Activated naive CD8-positive, alpha-beta T cell treated with anti-CD3 and anti-CD28 coated beads, Interleukin-2, amount 50 U/mL, for 16 hours (primary cell): Measurements from ENCODE around the gene ZMAT2.
"Not testable (repeated sequence)": the region's sequence is repeated elsewhere in the genome, so short reads cannot be mapped to it uniquely, and the experiment has no call there.

Source experiments
- DNase-seq: peaks from one replicate; pipeline ENCODE4 v3.0.0-alpha.2; 2020; ENCODE audit warnings: low read depth, low spot score

ZMAT2 gene, protein sequence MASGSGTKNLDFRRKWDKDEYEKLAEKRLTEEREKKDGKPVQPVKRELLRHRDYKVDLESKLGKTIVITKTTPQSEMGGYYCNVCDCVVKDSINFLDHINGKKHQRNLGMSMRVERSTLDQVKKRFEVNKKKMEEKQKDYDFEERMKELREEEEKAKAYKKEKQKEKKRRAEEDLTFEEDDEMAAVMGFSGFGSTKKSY

DNA sequence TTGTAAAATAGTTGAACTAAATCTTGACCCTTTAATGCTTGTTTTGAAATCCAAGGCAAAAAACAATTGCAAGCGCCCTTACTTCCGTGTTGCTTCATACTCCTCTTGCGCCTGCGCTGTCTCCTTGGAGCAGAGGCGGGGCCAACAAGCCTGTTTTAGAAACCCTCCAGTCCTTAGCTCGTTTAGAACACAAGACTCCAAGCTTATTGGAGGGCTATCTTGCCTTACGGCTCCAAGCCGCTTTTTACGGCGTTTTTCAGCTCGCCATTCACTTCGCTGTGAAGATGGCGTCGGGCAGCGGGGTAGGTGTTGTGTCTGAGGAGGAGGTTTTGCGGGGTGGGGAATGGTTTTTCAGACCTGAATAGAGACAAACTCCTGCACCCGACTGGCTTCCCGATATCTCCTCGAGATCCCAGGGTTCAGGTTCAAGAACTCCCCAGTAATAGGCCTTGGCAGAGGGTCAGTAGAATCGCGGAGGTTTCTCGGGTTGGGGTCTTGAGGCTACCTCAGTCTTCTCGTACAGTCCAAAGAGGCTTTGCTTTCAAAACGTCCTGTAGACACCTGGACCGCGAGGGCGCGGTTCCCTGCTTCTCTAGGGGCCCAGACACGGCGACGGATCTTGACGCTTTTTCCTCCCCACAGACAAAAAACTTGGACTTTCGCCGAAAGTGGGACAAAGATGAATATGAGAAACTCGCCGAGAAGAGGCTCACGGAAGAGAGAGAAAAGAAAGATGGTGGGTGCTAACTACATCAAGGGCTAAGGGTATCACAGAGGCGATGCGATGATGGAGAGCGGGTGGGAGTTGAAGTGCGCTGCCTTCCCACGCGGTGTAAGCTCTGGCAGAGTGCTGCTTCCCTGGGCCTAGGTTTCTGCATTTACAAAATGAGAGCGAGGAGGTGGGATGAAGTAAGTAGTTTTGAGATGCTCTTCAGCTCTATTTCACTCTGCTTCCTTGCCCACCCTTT, at the start of gene ZMAT2:
ZMAT2 (plus strand) TSS at position 271 of the 968 bp plus-strand sequence; CDS start at position 285, 14 bp downstream.
- peak; percentile 82 for DNase-seq

DNA sequence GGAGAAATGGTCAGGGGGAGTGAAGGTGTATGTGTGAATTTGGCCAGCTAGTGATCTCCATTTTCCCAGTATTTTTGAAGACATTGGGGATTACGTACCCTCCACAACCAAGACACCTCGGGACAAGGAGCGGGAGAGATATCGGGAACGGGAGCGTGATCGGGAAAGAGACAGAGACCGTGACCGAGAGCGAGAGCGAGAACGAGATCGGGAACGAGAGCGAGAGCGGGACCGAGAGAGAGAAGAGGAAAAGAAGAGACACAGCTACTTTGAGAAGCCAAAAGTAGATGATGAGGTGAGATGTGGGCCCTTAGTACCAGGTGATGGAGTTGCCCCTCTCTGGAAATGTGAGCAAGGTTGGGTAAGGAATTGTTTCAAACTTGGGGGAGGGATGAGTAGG, 41.4 kb upstream of the ZMAT2 start:
- DNase-seq, result no peak

DNA sequence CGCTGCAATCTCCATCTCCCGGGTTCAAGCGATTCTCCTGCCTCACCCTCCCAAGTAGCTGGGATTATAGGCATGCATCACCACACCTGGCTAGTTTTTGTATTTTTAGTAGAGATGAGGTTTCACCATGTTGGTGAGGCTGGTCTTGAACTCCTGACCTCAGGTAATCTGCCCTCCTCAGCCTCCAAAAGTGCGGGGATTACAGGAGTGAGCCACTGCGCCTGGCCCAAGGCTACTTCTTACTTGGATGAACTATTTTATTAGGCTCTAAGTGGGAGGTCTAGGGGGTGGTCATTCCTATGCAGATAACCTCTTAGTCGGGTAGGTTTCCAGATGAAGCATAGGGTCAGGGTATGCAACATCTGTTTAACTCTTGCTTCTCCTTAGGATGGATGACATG, 39.9 kb upstream of the ZMAT2 start:
- DNase-seq, result not testable (repeated sequence)

DNA sequence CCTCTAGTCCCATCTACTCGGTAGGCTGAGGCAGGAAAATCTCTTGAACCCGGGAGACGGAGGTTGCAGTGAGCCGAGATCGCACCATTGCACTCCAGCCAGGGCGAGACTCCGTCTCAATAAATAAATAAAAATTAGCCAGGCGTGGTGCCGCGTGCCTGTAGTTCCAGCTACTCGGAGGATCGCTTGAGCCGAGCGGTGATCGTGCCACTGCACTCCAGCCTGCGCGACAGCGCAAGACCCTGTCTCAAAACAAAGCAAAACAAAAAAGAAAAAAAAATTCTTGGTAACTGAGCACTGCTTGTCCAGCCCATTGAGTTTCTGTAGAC, 36.3 kb upstream of the ZMAT2 start:
- no peak for DNase-seq

DNA sequence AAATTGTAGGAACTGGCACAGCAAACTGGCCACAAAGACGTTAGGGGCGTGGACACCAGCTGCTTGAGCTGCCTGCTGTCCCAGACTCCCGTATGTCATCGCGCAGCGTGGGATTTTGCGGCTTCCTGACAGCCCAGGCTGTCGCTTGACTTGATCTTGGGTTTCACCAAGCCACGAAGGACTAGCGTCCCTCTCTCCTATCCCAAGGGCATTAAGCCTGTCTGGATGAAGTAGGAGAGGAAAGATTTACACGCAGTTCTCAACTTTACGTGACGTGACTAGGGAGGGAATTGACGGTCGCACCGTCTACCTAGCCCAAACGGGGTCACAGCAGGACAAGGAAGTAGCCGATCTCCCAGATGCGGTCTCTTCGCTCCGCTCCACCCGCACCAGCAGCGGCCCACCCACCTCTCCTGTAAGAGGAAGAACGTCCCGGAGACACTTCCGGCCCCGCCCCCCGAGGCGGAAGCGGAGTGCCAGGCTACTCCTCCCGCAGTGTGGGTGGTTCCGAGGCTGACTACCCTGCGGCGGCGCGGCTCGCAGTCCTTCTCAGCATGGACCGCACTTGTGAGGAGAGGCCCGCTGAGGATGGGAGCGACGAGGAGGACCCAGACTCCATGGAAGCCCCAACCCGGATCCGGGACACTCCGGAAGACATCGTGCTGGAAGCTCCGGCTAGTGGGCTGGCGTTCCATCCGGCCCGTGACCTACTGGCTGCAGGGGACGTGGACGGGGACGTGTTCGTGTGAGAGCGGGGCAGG, 35.7 kb upstream of the ZMAT2 start, which contains the start of gene WDR55:
WDR55 (plus strand) TSS at position 546 of the 761 bp plus-strand sequence; CDS start at position 555, 9 bp downstream.
- DNase-seq, result peak; percentile 93

DNA sequence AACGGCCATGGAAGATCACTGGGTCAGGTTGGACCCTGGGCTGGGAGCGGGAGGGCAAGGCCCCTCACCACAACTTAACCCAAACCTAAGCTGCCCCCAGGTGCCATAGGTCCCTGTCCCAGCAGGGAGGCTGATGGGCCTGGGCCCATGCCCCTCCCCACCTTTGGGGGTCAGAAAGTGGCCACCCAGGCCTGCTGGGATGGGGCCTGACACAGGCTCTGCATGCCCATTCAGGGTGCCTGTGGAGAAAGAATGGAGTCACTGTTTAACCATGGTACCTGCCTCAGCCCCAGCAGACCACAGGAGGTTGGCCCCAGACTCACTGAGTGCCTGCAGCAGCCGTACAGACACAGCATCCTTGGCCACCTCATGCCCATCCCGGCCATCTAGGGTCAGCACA, 29.2 kb upstream of the ZMAT2 start:
- DNase-seq, result not testable (repeated sequence)

DNA sequence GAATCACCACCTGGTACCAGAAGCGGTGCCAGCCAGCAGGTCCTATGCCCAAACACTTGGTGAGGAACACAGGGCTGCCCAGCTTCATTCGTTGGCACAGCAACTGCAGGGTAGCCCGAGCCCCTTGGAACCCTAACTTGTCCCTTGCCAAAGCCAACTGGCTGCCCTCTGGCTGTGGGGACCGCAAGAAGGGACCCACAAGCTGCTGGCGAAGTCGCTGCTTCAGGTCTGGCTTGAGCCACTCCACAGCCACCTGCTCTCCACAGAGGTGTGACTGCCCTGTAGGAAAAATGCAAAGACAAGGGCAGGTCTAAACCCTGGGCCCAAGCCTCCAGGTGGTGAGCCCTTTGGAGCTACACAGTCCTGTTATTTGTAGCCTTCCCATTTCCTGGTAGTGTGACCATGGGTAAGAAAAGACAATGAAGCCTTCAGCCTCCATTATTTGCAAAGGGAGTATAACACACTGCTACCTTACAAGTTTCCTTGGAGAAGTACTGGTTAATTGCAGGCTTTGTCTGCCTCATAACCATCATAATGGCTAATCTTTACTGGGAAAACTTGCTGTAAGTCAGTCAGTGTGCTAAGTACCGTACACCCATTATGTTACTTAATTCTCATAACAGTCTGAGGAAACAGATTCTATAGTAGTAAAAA, 28.6 kb upstream of the ZMAT2 start:
- DNase-seq, result no peak

DNA sequence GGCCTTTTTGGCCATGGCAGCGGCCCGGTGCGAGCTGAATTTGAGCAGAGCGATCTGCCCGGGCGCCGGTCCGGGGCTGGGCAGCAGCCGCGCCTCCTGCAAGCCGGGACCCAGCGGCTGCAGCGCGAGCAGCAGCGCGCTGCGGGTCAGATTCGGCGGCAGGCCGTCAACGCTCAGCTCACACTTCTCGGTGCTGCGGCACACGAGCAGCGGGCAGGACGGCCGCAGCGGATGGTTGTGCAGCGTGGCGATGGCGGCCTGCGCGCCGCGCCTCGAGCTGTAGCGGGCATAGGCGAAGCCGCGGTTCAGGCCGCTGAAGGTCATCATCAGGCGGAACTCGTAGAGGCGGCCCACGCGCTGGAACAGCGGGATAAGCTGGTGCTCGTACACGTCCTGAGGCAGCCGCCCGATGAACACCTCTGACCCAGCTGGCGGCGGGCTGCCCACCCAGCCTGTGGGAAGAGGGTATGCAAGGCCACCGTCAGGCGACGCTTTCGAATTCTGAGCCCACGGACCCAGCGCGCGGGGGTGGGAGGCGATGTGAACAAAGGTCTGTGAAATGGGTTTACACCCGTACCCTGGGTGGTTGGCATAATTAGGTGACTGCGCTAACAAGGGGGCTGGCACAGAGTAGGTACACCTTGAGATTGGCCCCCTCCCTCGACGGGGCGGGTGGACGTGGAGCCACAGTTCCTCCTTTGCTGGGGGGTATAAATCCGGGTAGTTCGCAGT, 27.6 kb upstream of the ZMAT2 start:
- no peak for DNase-seq

DNA sequence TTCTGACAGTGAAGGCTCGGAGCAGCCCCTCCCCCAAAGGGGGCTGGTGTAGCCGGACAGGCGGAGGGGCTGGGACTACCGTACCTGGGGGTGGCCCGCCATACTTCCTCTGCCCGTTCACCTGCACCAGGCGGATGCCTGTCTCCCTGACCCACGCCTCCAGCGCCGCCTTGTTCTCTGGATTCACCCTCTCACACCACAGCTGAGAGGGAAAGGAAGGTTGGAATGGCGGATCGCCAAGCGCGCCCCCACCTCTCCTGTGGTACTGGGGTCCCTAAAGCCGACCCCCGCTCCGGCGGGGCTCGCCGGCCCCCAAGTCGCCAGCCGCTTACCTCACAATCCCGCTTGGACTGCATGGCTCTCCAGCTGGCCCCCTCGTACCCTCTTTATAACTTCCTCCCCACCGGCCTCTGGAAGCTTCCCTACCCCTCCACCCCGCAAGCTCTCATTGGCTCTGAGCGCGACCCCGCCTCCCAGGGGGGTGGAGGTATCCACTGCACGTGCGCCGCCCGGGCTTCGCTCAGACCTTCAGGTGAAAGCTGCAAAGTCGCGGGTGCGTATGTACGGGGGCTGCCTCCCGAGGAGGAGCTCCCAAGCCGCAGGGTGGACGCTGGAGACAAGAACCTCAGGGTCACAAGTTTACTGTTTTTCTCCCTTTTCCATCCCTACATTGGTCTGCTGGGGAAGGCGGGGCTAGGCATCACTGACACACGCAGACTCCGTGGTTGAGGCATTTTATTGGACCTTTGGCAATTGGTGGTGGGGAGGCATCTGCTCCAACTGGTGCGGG, 26.9 kb upstream of the ZMAT2 start, which contains the start of gene DND1:
DND1 (minus strand) TSS at position 390 of the 790 bp plus-strand sequence; CDS start at position 356, 34 bp downstream.
- no peak for DNase-seq

DNA sequence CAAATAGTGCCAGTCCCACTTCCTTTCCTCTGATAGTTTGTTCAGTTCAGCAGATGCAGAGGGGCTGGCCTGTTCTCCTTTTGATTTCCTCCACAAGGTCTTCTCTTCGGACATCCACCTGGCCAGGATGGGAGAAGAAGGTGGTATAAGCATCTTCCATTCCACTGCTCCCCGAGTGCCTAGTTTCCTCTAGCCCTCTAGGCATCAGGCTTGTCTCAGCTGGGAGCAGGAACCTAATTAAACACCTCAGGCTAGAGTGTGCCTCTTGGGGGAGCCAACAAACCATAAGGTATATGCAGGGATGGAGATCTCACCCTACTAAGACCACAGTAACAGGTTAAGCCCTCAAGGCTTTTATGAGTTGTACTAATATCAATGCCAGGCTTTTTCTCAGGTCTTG, 26.0 kb upstream of the ZMAT2 start:
- no peak for DNase-seq

DNA sequence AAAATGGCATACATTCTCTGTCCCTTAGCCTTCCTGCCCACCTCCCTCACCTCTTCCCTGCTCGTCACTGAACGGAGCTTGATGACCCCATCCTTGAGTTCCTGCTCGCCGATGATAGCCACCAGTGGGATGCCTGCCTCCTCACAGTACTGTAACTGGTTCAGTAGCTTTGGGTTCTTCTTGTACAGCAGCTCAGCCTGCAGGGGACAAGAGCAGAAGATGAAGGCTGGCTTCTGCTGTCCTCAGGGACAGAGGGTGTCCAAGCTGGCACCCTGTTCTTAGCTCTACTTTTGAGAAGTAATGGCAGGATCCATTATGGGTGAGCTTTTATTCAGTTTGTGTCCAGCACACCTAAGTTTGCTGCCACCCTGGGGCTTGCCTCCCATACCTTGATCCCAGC, 25.6 kb upstream of the ZMAT2 start:
- no peak for DNase-seq

DNA sequence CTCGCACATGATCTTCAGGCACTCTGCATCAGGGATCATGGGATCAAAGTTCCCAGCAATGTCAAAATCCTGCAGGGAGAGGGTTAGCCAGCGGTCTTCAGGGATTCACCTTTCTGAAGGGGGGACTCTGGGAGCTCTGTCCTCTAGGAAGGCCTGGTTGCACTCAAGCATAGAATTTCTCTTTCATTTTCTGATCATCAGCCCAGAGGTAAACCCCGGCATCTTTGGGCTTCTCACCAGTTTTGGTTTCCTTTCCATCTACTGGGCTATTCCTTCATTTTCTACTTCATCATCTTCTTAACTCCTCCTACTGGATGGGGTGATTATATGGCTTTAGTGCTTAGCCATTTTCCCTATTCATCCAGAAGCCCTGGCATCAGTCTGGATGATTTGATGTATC, 22.3 kb upstream of the ZMAT2 start:
- no peak for DNase-seq

DNA sequence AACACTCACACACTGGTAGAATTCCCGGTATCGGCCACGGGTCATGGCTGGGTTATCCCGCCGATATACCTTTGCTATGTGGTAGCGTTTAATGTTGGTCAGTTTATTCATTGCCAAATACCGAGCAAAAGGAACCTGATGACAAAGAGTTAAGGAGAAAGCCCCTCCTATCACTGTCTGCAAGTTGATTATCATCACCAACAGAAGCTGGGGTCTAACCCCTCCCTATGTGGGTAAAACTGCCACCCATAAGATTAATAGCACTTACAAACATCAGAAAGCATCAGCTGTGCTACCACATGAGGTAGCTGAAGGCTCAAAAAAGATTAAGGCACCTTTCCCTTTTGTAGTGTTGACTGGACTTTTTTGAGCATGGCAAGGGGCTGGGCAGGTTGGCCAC, 21.3 kb upstream of the ZMAT2 start:
- DNase-seq, result no peak

DNA sequence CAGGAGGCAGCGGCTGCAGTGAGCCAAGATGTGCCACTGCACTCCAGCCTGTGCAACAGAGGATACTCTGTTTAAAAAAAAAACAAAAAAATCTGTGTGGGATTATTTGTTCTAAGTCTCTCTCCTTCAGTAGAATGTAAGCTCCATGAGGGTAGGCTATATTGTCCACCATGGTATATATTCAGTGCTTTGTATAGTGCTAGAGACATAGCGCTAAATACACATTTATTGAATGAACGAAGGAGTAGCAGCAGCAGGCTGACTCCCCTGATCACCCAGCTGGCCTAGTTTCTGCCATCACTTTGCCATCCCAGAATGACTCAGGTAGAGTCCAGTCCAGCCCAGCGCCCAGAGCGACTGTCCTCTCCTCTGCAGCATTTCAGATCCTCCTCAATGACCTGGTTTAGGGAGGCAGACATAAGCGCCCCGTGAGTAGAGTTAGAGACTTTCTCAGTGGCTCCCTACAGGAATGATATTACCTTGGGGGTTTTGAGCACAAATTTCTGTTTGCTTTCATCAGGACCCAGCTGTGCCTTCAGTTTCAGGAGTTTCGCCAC, 9.8 kb upstream of the ZMAT2 start:
- DNase-seq, result no peak

DNA sequence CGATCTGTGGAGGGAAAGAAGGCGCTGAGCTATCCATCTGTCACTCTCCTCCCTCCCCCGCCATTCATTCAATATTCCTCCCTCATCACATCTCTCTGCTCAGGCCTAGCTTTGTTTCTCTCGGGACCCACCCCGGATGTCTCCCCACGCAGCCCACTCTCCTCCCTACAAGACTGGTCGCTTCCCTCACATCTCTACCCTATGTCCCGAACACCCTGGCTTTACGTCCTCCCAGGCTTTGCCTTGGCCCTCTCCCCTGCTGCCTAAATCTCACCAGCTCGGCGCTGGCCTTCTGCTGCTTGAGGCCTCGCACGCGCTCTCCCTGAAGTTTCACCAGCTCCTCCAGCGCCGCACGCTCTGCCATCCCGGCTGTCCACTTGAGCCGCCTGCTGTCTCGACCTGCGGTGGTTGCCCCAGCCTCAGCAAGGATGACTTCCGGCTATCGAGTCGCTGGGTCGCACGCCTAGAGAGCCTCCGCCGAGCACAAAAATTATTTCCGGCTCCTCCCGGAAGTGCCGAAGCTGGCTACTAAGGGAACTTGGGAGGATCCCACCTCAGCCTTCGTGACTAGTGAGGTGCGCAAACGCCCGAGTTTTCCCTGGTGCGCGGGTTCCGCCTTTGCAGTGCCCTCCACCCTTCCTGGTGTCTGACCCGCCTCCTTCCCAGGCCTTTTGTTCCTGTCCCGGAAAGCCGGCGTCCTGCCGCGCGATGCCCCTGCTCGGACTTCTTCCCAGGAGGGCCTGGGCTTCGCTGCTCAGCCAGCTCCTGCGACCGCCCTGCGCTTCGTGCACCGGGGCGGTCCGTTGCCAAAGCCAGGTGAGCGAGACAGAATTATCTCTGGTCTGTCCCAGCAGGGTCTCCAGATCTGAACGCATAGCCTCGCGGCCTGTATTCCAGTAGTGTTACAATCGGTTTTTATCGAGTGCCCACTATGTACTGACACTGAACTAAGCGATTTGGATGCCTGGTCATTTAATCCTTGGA, 9.0 kb upstream of the ZMAT2 start, which contains the start of the genes HARS1 and HARS2:
HARS1 (minus strand) TSS at position 430 of the 984 bp plus-strand sequence; CDS start at position 364, 66 bp downstream.
HARS2 (plus strand) TSS at position 515 of the 984 bp plus-strand sequence; CDS start at position 709, 194 bp downstream.
- DNase-seq, result peak; percentile 57

DNA sequence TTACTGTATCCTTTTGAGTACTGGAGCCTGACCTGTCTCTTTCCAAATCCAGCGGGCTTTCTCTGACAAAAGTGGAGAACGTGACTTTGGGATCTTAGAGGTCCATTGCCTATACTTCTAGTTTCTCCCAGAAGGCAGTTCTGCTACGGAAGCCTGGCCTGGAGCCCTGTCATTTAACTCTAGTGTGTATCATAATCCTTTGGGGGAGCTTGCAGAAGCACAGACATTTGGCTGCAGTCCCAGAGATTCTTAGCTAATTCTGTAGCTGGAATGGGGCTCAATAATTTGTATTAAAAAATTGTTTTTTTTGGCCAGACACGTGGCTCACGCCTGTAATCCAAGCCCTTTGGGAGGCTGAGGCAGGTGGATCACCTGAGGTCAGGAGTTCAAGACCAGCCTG, 6.0 kb upstream of the ZMAT2 start:
- DNase-seq, result no peak

DNA sequence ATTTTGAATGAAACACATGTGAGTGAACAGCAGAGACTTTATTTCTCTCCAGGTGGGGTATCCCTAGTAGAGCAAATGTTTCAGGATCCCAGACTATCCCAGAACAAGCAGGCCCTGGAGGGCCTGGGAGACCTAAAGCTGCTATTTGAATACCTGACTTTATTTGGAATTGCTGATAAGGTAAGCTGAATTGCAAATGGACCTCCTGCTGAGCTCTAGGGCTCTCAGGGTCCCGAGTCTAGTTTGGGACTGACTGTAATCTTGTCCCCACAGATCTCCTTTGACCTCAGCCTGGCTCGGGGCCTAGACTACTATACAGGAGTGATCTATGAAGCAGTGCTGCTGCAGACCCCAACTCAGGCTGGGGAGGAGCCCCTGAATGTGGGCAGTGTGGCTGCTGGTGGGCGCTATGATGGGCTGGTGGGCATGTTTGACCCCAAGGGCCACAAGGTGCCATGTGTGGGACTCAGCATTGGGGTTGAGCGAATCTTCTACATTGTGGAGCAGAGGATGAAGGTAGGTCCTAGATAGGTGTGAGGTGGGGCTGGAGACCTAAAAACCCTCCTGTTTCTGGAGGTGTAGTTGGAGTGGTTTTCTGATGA, 3.3 kb upstream of the ZMAT2 start:
- no peak for DNase-seq

DNA sequence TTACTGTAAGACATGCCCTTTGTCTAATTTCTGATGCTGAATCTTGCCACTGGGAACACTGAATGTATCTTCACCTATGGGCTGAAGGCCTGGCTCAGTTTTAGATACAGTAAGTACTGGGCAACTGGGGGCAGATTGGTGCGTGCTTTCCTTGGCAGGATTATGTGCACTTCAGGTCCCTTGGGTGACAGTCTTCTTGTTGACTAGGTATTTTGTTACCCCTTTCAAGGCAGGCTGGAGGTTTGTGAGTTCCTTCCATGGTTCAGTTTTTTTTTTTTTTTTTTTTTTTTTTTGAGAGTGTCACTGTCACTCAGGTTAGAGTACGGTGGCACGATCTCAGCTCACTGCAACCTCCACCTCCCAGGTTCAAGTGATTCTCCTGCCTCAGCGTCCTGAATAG, 7.6 kb downstream of the ZMAT2 start:
- DNase-seq, result no peak
